Skeletal muscle tissue (tissue), 4 donors: Measurements from ENCODE around the gene MOSPD2. TPM values are rescaled to one million over a fixed set of nuclear protein-coding genes. Genes with fewer than 3 reads are reported as not detected.

Experiments
- H3K27ac ChIP-seq: one replicate; pipeline ENCODE4 v1.7.0; 2013; ENCODE audit warnings: mild to moderate bottlenecking, low read depth, low read length, inconsistent platforms
- H3K27me3 ChIP-seq, 3 donors: one replicate each; pipeline ENCODE4 v1.7.0; 2013; ENCODE audit warnings: low read length in 3 of 3; ENCODE audit not compliant: control insufficient read depth in 3 of 3, insufficient read depth in 3 of 3
- H3K36me3 ChIP-seq, 3 donors: one replicate each; pipeline ENCODE4 v1.7.0; 2013; ENCODE audit warnings: low read length in 3 of 3; ENCODE audit not compliant: control insufficient read depth in 3 of 3, insufficient read depth in 3 of 3
- H3K4me1 ChIP-seq, 3 donors: one replicate each; pipeline ENCODE4 v1.7.0; 2013; ENCODE audit warnings: low read length in 3 of 3, mild to moderate bottlenecking in 3 of 3; ENCODE audit not compliant: control insufficient read depth in 3 of 3, insufficient read depth in 3 of 3
- H3K4me3 ChIP-seq, 3 donors: one replicate each; pipeline ENCODE4 v1.7.0; 2013; ENCODE audit warnings: low read length in 3 of 3
- H3K9ac ChIP-seq, 3 donors: one replicate each; pipeline ENCODE4 v1.7.0; 2013; ENCODE audit warnings: low read length in 3 of 3, mild to moderate bottlenecking in 3 of 3, moderate library complexity in 2 of 3, low read depth in 1 of 3
- H3K9me3 ChIP-seq, 3 donors: one replicate each; pipeline ENCODE4 v1.7.0; 2013; ENCODE audit warnings: low read length in 3 of 3; ENCODE audit not compliant: control insufficient read depth in 3 of 3
- total RNA-seq: library from RNA; depleted of rRNA; stranded (reverse); fragments of >200 nt; gene quantifications from one replicate; pipeline ENCODE4 v1.2.3, GENCODE V29; 2014
- donor health status: Osteomylitis.

The MOSPD2 gene
- total RNA-seq, 1 donor from 2014 or later: 5.2 TPM

- Histone ChIP-seq H3K9ac (no peak overlapping the region), H3K9me3 (no peaks in the 10 kb centered on the region), H3K36me3 (no peaks in the 10 kb centered on the region), H3K4me3 (no peak overlapping the region), H3K27ac (no peak overlapping the region), H3K4me1 (no peaks in the 10 kb centered on the region), H3K27me3 (no peaks in the 10 kb centered on the region)
These were observed 75.5 kb downstream of the MOSPD2 start for GRCh38 chrX:14948691-14949090.

GRCh38 chrX:14956813-14957582 lies 83.8 kb downstream of the MOSPD2 start:
- Histone ChIP-seq H3K27me3 (no peaks in the 10 kb centered on the region), H3K27ac (no peak overlapping the region), H3K36me3 (no peaks in the 10 kb centered on the region), H3K9me3 (no peaks in the 10 kb centered on the region), H3K4me1 (no peaks in the 10 kb centered on the region), H3K9ac (no peak overlapping the region), H3K4me3 (no peak overlapping the region)

- Histone ChIP-seq H3K27ac (no peak overlapping the region), H3K9ac (no peak overlapping the region), H3K4me3 (no peak overlapping the region), H3K9me3 (no peaks in the 10 kb centered on the region), H3K36me3 (no peaks in the 10 kb centered on the region), H3K27me3 (no peaks in the 10 kb centered on the region), H3K4me1 (no peaks in the 10 kb centered on the region)
These were observed 90.4 kb downstream of the MOSPD2 start for GRCh38 chrX:14963447-14964236.

GRCh38 chrX:14964500-14964899 lies 91.3 kb downstream of the MOSPD2 start:
- H3K4me1 ChIP-seq: no peaks in the 10 kb centered on the region
- H3K4me3 ChIP-seq: no peak overlapping the region
- no peaks in the 10 kb centered on the region for H3K36me3 ChIP-seq
- H3K9ac ChIP-seq: no peak overlapping the region
- H3K27me3 ChIP-seq: no peaks in the 10 kb centered on the region
- H3K27ac ChIP-seq: no peak overlapping the region
- H3K9me3 ChIP-seq: no peaks in the 10 kb centered on the region

Other genes starting within 250 kb of the MOSPD2 start
- 7.8 TPM for gene FANCB, start 352 bp upstream of the MOSPD2 start, total RNA-seq